HG03103 (cell line): ENCODE results near the gene CLRN1.

Experiments
- ATAC-seq: cut with Tn5 transposase; IDR thresholded peaks from one replicate; pipeline ENCODE4 v1.9.1; 2021; ENCODE audit warnings: low read depth; ENCODE audit not compliant: unreplicated experiment

CLRN1 gene

DNA sequence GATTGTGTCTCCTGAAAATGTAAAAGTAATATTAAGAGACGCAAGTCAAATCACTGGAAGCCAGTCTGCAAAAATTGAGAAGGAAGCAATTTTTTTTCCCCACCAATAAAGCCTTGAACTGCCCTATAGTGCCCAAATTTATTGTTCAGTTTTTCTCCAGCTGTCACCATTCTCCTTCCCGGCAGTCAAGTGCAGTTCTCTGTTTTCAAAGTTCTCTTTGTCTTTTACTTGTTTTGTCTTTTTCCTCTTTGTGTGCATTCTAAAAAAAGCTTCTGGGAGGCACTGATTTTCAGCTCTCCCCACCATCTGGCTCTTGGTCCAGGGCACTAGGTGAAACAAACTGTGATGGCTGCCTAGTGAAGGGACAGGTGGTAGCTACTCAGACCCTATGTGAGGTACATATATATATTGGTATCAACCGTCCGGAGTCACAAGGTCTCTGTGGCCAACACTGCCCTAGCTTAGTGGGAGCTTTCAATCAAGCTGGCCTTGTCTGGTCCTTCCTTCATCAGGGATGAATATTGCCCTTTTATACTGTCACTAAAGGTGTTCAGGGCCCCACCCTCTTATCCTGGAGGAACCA lies 6.1 kb upstream of the CLRN1 start:
- ATAC-seq = no peak

DNA sequence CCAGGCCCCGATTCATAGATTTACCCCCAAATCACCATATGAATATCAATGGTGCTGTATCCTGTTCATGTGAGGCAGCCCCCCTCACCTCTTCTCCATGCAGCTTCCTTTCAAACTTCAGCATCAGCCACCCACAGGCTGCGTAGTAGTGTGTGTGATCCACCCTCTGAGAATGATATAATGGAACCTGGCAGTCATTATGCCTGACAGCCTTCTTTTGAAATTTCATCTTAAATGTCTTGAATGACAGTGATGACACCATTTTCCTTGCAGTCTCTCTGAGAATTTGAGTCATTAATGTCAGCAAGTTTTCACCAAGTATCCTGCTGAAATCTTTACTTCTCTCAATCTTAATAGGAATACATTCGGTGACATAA lies 3.5 kb upstream of the CLRN1 start:
- no peak for ATAC-seq

DNA sequence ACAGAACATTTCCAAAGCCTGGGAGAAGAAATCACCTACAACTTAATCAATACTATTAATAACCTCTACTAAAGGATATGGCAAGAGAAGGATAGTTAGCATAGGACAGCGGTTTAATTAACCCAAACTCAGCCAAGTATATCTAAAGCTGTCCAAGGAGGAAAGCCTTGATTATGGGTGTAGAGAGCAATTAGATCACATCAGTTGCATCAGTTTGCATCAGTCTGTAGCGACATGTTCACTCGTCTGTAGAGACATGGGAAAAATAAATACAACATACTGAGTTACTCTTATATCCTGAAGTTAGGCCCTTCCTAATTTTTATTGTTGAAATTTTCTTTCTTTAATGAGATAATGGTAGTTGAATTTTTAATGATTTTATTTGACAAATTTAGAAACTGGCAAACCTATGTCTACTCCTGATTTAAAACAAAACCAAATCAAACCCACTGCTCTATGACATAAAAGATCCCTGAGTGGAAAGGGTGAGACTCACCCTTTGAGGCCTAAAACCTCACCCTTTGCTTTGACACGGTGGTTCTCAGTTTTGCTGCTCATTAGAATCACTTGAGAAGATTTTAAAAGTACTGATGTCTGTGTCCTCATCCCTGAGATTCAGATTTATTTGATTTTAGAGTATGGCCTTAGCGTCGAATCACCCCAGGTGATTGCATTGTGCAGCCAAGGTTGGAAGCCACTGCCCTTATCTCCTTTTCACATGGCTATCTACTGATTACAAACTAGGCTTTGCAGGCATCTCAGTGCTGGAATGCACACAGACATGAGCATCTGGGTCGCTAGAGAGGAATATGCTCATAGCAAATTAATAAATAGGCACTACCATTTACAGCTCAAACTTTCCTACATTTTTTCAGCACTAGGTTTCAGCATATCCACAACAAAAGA lies 2.8 kb upstream of the CLRN1 start:
- no peak for ATAC-seq

DNA sequence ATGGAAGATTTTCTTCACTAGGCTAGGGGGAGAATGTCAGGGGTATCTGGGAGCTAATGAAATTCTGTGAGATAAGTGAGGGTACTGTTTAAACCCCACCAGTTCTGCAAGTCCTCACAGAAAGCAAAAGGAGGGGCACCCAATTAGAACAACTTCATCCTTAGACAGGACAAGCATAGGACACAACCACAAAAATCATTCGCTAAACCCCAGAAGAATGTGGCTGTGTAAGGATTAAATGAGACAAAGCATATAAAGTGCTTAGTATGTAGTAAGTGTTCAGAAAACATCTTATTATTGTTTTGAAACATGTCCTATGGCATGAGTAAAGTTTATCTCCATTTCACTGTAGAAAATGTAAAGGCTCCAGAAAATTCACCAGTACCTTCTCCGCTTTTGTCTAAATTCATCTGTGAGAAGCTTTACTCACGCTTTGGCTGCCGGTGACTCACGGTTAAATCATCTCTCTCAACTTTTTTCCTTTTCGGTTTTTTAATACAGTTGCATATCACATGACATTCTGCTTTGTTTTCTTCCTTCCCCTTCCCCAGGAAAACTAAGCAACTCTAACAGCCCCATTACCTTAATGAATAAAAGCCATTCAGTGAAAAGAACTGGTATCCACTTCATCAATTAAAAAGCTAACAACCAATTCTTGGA lies 1.7 kb downstream of the CLRN1 start:
- ATAC-seq = no peak

- ATAC-seq = no peak
Measured at GRCh38 chr3:150968341-150969035, 4.0 kb downstream of the CLRN1 start.

- no peak for ATAC-seq
Measured at GRCh38 chr3:150965436-150965835, 7.1 kb downstream of the CLRN1 start.

- ATAC-seq = no peak
Measured at GRCh38 chr3:150961949-150962348, 10.6 kb downstream of the CLRN1 start.

- ATAC-seq = no peak
Measured at GRCh38 chr3:150960708-150961684, 11.5 kb downstream of the CLRN1 start.

DNA sequence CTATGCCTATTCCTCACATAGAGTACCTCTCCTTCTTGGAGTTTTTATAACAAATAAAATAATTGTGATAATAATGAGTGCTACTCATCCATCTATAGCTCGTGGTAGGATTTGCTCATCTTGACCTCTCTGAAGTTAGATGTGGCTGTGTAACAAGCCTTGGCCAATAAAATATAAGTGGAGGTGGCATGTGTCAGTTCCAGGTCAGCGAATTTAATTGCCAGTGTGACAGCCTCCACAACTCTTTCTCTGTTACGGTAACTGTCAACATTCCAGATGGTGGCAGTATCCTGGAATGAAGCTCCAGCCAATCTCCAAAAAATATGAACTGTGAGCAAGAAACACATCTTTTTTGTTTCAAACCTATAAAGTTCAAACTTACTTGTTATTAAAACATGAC lies 13.8 kb downstream of the CLRN1 start:
- no peak for ATAC-seq

- ATAC-seq = no peak
Measured at GRCh38 chr3:150956376-150956775, 16.2 kb downstream of the CLRN1 start.

GRCh38 chr3:150951923-150952322 lies 20.6 kb downstream of the CLRN1 start:
- no peak for ATAC-seq

- ATAC-seq = no peak
Measured at GRCh38 chr3:150945226-150946032, 27.1 kb downstream of the CLRN1 start.

DNA sequence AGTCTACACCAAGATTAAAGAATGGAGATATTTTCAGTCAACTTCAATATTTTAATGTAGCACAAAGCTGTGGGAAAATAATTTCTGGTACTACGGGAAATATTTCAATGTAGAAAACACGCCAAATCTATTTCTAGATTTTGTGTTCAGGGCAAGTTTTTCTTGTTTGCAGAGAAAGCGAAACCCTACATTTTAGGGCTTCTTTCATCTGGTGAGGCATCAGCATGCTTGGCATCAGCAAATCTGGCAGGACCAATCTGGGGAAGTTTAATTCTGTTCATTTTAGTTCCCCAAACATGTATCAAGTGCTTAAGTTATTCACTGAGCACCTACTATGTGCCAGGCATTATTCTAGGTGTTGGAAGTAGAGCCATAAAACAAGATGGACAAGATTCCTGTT lies 30.3 kb downstream of the CLRN1 start:
- no peak for ATAC-seq

GRCh38 chr3:150936693-150937092 lies 35.8 kb downstream of the CLRN1 start:
- peak; percentile 94 for ATAC-seq

DNA sequence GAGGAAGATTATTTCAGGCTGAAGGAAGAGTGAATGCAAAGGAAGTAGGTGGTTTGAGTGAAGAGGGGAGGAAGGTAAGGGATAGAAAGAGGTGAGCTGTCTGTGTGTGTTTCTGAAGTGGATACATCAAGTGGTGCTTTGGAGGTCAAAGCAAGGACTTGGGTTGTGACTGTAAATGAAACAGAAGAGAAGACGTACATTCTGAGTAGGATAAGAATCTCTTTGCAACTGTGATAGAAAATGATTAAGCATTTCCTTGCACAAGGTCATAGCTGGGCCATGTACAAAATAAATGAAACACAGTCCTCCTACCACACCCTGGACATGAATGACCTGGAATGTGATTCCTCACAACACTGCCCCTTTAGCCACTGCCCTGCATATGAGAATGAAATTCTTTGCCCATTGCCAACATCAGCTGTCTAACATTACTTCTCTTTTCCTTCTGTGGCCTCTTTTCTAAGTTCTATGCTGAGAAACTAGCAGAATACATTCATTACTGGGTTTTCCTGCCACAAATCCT lies 39.0 kb downstream of the CLRN1 start:
- ATAC-seq = no peak

DNA sequence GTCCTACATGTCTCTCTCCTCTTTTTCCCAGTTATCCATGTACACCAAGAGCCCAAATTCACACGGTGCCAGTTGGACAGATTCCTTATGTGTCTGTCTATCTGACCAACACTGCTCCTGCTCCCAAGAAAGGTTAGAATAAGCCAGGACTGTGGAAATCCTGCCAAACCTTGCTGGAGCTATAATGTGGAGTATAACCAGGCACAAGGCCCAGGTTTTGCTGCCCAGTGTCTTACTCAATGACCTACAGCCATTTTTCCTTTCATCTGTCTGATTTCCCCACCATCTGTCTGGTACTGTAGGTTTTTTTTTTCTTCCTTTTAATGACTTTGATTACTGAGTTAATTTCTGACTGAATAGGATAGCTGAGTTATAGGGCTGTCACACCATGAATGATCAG lies 40.8 kb downstream of the CLRN1 start:
- ATAC-seq = no peak

DNA sequence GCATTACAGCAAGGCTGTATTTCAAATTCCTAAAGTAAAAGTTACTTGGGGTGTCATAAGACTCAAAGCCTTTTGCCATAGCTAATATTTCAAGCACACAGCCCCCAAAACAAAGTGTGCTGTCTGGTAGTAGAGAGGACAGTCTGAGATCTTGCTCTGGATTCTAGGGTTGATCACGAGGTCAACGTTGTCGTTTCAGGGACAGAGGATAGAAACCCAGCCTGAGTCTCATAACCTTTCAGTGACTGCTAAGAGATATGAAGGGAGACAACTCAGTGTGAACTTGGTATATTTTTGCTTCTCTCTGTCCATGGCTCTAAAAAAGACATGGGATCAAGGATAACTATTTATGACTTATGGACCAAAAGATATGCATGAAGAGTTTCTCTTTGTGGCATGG lies 41.7 kb downstream of the CLRN1 start:
- no peak for ATAC-seq

GRCh38 chr3:150928234-150928633 lies 44.3 kb downstream of the CLRN1 start:
- no peak for ATAC-seq

GRCh38 chr3:150926328-150926727 lies 46.2 kb downstream of the CLRN1 start:
- no peak for ATAC-seq
